Measurements from ENCODE around the gene ZNF524. TPM values are rescaled to one million over a fixed set of nuclear protein-coding genes. Genes with fewer than 3 reads are reported as not detected.

Gene ZNF524
- polyA plus RNA-seq, 1 of the 3 experiments (the other 2 are of a cell fraction): 7.3 TPM

DNA sequence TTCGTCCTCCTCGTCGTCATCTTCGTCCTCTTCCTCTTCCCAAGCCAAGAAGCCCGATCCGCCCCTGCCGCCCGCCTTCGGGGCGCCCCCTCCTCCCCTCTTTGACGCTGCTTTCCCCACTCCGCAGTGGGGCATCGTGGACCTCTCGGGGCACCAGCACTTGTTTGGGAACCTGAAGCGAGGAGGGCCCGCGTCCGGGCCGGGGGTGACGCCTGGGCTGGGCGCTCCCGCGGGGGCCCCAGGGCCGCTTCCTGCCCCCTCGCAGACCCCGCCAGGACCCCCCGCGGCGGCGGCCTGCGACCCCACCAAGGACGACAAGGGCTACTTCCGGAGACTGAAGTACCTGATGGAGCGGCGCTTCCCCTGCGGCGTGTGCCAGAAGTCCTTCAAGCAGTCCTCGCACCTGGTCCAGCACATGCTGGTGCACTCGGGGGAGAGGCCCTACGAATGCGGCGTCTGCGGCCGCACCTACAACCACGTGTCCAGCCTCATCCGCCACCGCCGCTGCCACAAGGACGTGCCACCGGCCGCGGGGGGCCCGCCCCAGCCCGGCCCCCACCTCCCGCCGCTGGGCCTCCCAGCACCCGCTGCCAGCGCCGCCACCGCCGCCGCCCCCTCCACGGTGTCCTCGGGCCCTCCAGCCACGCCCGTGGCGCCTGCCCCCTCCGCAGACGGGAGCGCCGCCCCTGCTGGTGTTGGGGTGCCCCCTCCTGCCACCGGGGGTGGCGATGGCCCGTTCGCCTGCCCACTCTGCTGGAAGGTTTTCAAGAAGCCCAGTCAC is 14.0 kb downstream of the ZNF524 start:
- Histone ChIP-seq H3K4me2 (no peak overlapping the region), H2AFZ (ENCODE audit: low read depth) (no peak overlapping the region), H3K4me1 (ENCODE audit: control insufficient read depth in 1 of 2, insufficient read depth in 2 of 2, low read depth in 1 of 2, low read length in 1 of 2) (no peaks in the 10 kb centered on the region; a peak in 1 of 4 replicates), H3K27me3 (ENCODE audit: insufficient read depth) (no peaks in the 10 kb centered on the region), H4K20me1 (ENCODE audit: insufficient read depth) (peaks cover 32% of the 10 kb centered on the region), H3K9me3 (no peaks in the 10 kb centered on the region), H3K4me3 (ENCODE audit: low read depth in 2 of 2, low read length in 1 of 2) (no peak overlapping the region), H3F3A (replicated peaks; ENCODE audit: insufficient read depth) (peaks cover 2% of the 10 kb centered on the region), H3K9ac (no peak overlapping the region), H3K79me2 (ENCODE audit: insufficient read depth) (peaks cover 40% of the 10 kb centered on the region), H3K27ac (ENCODE audit: low read depth in 2 of 2, low read length in 1 of 2) (no peak overlapping the region), H3K36me3 (replicated peaks in 1 of 2; ENCODE audit: control insufficient read depth in 1 of 2, insufficient read depth in 2 of 2, low read length in 1 of 2) (peaks cover 12 to 41% of the 10 kb centered on the region in 2 experiments), H3K9me2 (no peaks in the 10 kb centered on the region)
- CTCF ChIA-PET: interaction anchor here (1.3 kb wide), 1 partner anchor 18 kb away, joined by 4 read pairs; no protein-coding TSS in a partner anchor
- 95% methylated on average over 58 of the region's 75 CpGs for WGBS (ENCODE audit: low lambda C conversion rate)
- DNase-seq: peak; percentile 26
- POLR2A ChIA-PET: no interaction called here
- TF ChIP-seq, protein P1, sequence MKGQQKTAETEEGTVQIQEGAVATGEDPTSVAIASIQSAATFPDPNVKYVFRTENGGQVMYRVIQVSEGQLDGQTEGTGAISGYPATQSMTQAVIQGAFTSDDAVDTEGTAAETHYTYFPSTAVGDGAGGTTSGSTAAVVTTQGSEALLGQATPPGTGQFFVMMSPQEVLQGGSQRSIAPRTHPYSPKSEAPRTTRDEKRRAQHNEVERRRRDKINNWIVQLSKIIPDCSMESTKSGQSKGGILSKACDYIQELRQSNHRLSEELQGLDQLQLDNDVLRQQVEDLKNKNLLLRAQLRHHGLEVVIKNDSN (IDR thresholded peaks at IDR 0.05; ENCODE audit: borderline replicate concordance, low read depth): no peak
- TF ChIP-seq GATA2 (CRISPR knock-in tag; IDR thresholded peaks at IDR 0.05) (no peak), TCF12 (IDR thresholded peaks at IDR 0.05) (no peak), TAF1 (IDR thresholded peaks at IDR 0.05; ENCODE audit: borderline replicate concordance, low read depth, low read length) (no peak), SMC3 (IDR thresholded peaks at IDR 0.05; ENCODE audit: low read depth, low read length) (no peak), RFX5 (IDR thresholded peaks at IDR 0.05; ENCODE audit: low read length) (no peak), MEF2A (IDR thresholded peaks at IDR 0.05; ENCODE audit: borderline replicate concordance, low read depth) (no peak), NFIC (IDR thresholded peaks at IDR 0.05; ENCODE audit: borderline replicate concordance) (no peak)
- TF ChIP-seq, protein P2, sequence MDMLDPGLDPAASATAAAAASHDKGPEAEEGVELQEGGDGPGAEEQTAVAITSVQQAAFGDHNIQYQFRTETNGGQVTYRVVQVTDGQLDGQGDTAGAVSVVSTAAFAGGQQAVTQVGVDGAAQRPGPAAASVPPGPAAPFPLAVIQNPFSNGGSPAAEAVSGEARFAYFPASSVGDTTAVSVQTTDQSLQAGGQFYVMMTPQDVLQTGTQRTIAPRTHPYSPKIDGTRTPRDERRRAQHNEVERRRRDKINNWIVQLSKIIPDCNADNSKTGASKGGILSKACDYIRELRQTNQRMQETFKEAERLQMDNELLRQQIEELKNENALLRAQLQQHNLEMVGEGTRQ (IDR thresholded peaks at IDR 0.05; ENCODE audit: borderline replicate concordance, low read depth, low read length): no peak
- TF ChIP-seq, protein P3, sequence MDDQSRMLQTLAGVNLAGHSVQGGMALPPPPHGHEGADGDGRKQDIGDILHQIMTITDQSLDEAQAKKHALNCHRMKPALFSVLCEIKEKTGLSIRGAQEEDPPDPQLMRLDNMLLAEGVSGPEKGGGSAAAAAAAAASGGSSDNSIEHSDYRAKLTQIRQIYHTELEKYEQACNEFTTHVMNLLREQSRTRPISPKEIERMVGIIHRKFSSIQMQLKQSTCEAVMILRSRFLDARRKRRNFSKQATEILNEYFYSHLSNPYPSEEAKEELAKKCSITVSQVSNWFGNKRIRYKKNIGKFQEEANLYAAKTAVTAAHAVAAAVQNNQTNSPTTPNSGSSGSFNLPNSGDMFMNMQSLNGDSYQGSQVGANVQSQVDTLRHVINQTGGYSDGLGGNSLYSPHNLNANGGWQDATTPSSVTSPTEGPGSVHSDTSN (IDR thresholded peaks at IDR 0.05): no peak
- TF ChIP-seq, protein P4, sequence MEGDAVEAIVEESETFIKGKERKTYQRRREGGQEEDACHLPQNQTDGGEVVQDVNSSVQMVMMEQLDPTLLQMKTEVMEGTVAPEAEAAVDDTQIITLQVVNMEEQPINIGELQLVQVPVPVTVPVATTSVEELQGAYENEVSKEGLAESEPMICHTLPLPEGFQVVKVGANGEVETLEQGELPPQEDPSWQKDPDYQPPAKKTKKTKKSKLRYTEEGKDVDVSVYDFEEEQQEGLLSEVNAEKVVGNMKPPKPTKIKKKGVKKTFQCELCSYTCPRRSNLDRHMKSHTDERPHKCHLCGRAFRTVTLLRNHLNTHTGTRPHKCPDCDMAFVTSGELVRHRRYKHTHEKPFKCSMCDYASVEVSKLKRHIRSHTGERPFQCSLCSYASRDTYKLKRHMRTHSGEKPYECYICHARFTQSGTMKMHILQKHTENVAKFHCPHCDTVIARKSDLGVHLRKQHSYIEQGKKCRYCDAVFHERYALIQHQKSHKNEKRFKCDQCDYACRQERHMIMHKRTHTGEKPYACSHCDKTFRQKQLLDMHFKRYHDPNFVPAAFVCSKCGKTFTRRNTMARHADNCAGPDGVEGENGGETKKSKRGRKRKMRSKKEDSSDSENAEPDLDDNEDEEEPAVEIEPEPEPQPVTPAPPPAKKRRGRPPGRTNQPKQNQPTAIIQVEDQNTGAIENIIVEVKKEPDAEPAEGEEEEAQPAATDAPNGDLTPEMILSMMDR (IDR thresholded peaks at IDR 0.05): no peak
